IPS-18a (cell line): Measurements from ENCODE around the gene KLHDC4.
"Not testable (repeated sequence)": the region's sequence is repeated elsewhere in the genome, so short reads cannot be mapped to it uniquely, and the experiment has no call there.

Experiments used
- H3K27ac ChIP-seq: one replicate; pipeline ENCODE4 v1.5.1; 2013; ENCODE audit warnings: low read length
- H3K27me3 ChIP-seq: one replicate; pipeline ENCODE4 v1.6.1; 2013; ENCODE audit warnings: mild to moderate bottlenecking, low read length; ENCODE audit not compliant: control insufficient read depth, insufficient read depth
- H3K36me3 ChIP-seq: one replicate; pipeline ENCODE4 v1.6.1; 2013; ENCODE audit warnings: low read depth, low read length; ENCODE audit not compliant: control insufficient read depth
- H3K4me1 ChIP-seq: one replicate; pipeline ENCODE4 v1.6.1; 2013; ENCODE audit warnings: low read depth, low read length; ENCODE audit not compliant: control insufficient read depth
- H3K4me3 ChIP-seq: one replicate; pipeline ENCODE4 v1.5.1; 2013; ENCODE audit warnings: low read length
- H3K9ac ChIP-seq: one replicate; pipeline ENCODE4 v1.6.1; 2013; ENCODE audit warnings: mild to moderate bottlenecking, low read length, moderate library complexity
- H3K9me3 ChIP-seq: one replicate; pipeline ENCODE4 v1.6.1; 2013; ENCODE audit warnings: low read depth, low read length; ENCODE audit not compliant: control insufficient read depth

The KLHDC4 gene

GRCh38 chr16:87724490-87725291 is 41.1 kb downstream of the KLHDC4 start:
- no peaks in the 10 kb centered on the region for H3K9me3 ChIP-seq
- H3K4me3 ChIP-seq: no peak overlapping the region
- H3K27me3 ChIP-seq: no peaks in the 10 kb centered on the region
- H3K4me1 ChIP-seq: no peaks in the 10 kb centered on the region
- H3K27ac ChIP-seq: no peak overlapping the region
- no peak overlapping the region for H3K9ac ChIP-seq
- H3K36me3 ChIP-seq: peaks cover 34% of the 10 kb centered on the region

- Histone ChIP-seq H3K4me3 (no peak overlapping the region), H3K27me3 (no peaks in the 10 kb centered on the region), H3K36me3 (peaks cover 27% of the 10 kb centered on the region), H3K27ac (no peak overlapping the region), H3K9ac (no peak overlapping the region), H3K4me1 (no peaks in the 10 kb centered on the region), H3K9me3 (no peaks in the 10 kb centered on the region)
These were observed 42.6 kb downstream of the KLHDC4 start for GRCh38 chr16:87723226-87723623.

GRCh38 chr16:87722590-87723225 is 43.1 kb downstream of the KLHDC4 start:
- Histone ChIP-seq H3K4me1 (no peaks in the 10 kb centered on the region), H3K36me3 (peaks cover 27% of the 10 kb centered on the region), H3K9ac (no peak overlapping the region), H3K27me3 (no peaks in the 10 kb centered on the region), H3K27ac (no peak overlapping the region), H3K4me3 (no peak overlapping the region), H3K9me3 (no peaks in the 10 kb centered on the region)

GRCh38 chr16:87721622-87722585 is 43.9 kb downstream of the KLHDC4 start:
- Histone ChIP-seq H3K9ac (no peak overlapping the region), H3K36me3 (peaks cover 27% of the 10 kb centered on the region), H3K27ac (no peak overlapping the region), H3K4me1 (no peaks in the 10 kb centered on the region), H3K4me3 (no peak overlapping the region), H3K9me3 (no peaks in the 10 kb centered on the region), H3K27me3 (no peaks in the 10 kb centered on the region)

- H3K9ac ChIP-seq: no peak overlapping the region
- H3K27me3 ChIP-seq: no peaks in the 10 kb centered on the region
- no peak overlapping the region for H3K27ac ChIP-seq
- no peaks in the 10 kb centered on the region for H3K4me1 ChIP-seq
- no peaks in the 10 kb centered on the region for H3K9me3 ChIP-seq
- H3K4me3 ChIP-seq: no peak overlapping the region
- H3K36me3 ChIP-seq: peaks cover 29% of the 10 kb centered on the region
These were observed 45.3 kb downstream of the KLHDC4 start for GRCh38 chr16:87720446-87720845.

GRCh38 chr16:87718831-87719230 is 47.0 kb downstream of the KLHDC4 start:
- not testable (repeated sequence) for H3K27ac ChIP-seq, H3K4me3 ChIP-seq, H3K9me3 ChIP-seq, H3K27me3 ChIP-seq, H3K9ac ChIP-seq, H3K4me1 ChIP-seq
- H3K36me3 ChIP-seq: peaks cover 29% of the 10 kb centered on the region

GRCh38 chr16:87715658-87716057 is 50.1 kb downstream of the KLHDC4 start:
- H3K9ac ChIP-seq: no peak overlapping the region
- peaks cover 22% of the 10 kb centered on the region for H3K36me3 ChIP-seq
- H3K27ac ChIP-seq: no peak overlapping the region
- H3K9me3 ChIP-seq: no peaks in the 10 kb centered on the region
- H3K4me1 ChIP-seq: no peaks in the 10 kb centered on the region
- no peak overlapping the region for H3K4me3 ChIP-seq
- no peaks in the 10 kb centered on the region for H3K27me3 ChIP-seq

- Histone ChIP-seq H3K9me3 (no peaks in the 10 kb centered on the region), H3K9ac (no peak overlapping the region), H3K27me3 (no peaks in the 10 kb centered on the region), H3K36me3 (peaks cover 24% of the 10 kb centered on the region), H3K4me3 (no peak overlapping the region), H3K4me1 (no peaks in the 10 kb centered on the region), H3K27ac (no peak overlapping the region)
These were observed 50.6 kb downstream of the KLHDC4 start for GRCh38 chr16:87715231-87715630.

- Histone ChIP-seq H3K36me3 (peaks cover 34% of the 10 kb centered on the region), H3K27ac (no peak overlapping the region)
These were observed 52.1 kb downstream of the KLHDC4 start for GRCh38 chr16:87713451-87714229.

GRCh38 chr16:87712184-87712762 is 53.5 kb downstream of the KLHDC4 start:
- Histone ChIP-seq H3K9me3 (no peaks in the 10 kb centered on the region), H3K4me1 (no peaks in the 10 kb centered on the region), H3K4me3 (no peak overlapping the region), H3K27ac (no peak overlapping the region), H3K36me3 (peaks cover 40% of the 10 kb centered on the region), H3K9ac (no peak overlapping the region), H3K27me3 (no peaks in the 10 kb centered on the region)

More at GRCh38 chr16:87713451-87714229, 52.1 kb downstream of the KLHDC4 start:
- H3K27me3 ChIP-seq: no peaks in the 10 kb centered on the region
- H3K4me3 ChIP-seq: no peak overlapping the region
- no peak overlapping the region for H3K9ac ChIP-seq
- H3K4me1 ChIP-seq: no peaks in the 10 kb centered on the region
- H3K9me3 ChIP-seq: no peaks in the 10 kb centered on the region
